K562 (cell line): ENCODE measurements around the gene ZDHHC8. TPM values are rescaled to one million over a fixed set of nuclear protein-coding genes. Genes with fewer than 3 reads are reported as not detected.

Source experiments
- BRF2 ChIP-seq: IDR thresholded peaks from 3 replicates; pipeline ENCODE4 v1.6.1; 2011; ENCODE audit warnings: borderline replicate concordance, mild to moderate bottlenecking; ENCODE audit not compliant: insufficient read length, insufficient read depth
- CXXC5 ChIP-seq: fragments of 250-450 bp; sonication (Bioruptor Pico); IDR thresholded peaks from 2 replicates; pipeline ENCODE4 v1.8.0; 2022; ENCODE audit warnings: inconsistent platforms, mild to moderate bottlenecking, moderate library complexity
- DPF2 ChIP-seq: fragments of 450-650 bp; IDR thresholded peaks from 2 replicates; pipeline ENCODE4 v1.6.1; 2016
- E2F1 ChIP-seq: sonication (generic); formaldehyde crosslinking; IDR thresholded peaks from 2 replicates; pipeline ENCODE4 v1.8.1; 2023; ENCODE audit warnings: mild to moderate bottlenecking, missing genetic modification reagents, moderate library complexity
- ELK1 ChIP-seq: sonication (generic); formaldehyde crosslinking; IDR thresholded peaks from 2 replicates; pipeline ENCODE4 v1.8.1; 2022; ENCODE audit warnings: missing genetic modification reagents
- HMG20A ChIP-seq: fragments of 450-650 bp; formaldehyde crosslinking; conservative IDR thresholded peaks from 2 replicates; pipeline ENCODE4 v1.4.0; 2020; ENCODE audit warnings: mild to moderate bottlenecking, mixed read lengths
- HMG20B ChIP-seq: fragments of 250-450 bp; sonication (Bioruptor Pico); IDR thresholded peaks from 2 replicates; pipeline ENCODE4 v1.5.0; 2021; ENCODE audit warnings: mild to moderate bottlenecking
- KLF10 ChIP-seq: fragments of 250-450 bp; sonication (Bioruptor Pico); IDR thresholded peaks from 2 replicates; pipeline ENCODE4 v1.6.1; 2021; ENCODE audit warnings: matching md5 sums
- MAFF ChIP-seq: IDR thresholded peaks from 2 replicates; pipeline ENCODE4 v1.6.1; 2012; ENCODE audit warnings: low read length, improper control_type of control experiment
- MEIS2 ChIP-seq: fragments of 450-650 bp; IDR thresholded peaks from 2 replicates; pipeline ENCODE4 v1.6.1; 2014; ENCODE audit warnings: mild to moderate bottlenecking; ENCODE audit not compliant: partially characterized antibody
- MIER1 ChIP-seq: fragments of 450-650 bp; IDR thresholded peaks from 2 replicates; pipeline ENCODE4 v1.6.1; 2016; ENCODE audit warnings: antibody characterized with exemption, mild to moderate bottlenecking, low read depth
- NEUROD1 ChIP-seq: fragments of 150-350 bp; IDR thresholded peaks from 2 replicates; pipeline ENCODE4 v1.6.1; 2014; ENCODE audit warnings: borderline replicate concordance, low read length, low read depth; ENCODE audit not compliant: partially characterized antibody
- POLR3G ChIP-seq: IDR thresholded peaks from 2 replicates; pipeline ENCODE4 v1.6.1; 2011; ENCODE audit not compliant: insufficient read length, insufficient replicate concordance; ENCODE audit errors: extremely low read depth
- RBM22 ChIP-seq: fragments of 200-400 bp; formaldehyde crosslinking; IDR thresholded peaks from 2 replicates; pipeline ENCODE4 v1.6.1; 2018; ENCODE audit warnings: low read length, low read depth; ENCODE audit not compliant: poor library complexity, severe bottlenecking
- RUNX1 ChIP-seq: sonication (generic); IDR thresholded peaks from 2 replicates; pipeline ENCODE4 v1.6.1; 2016; ENCODE audit warnings: antibody characterized with exemption, low read depth
- SETDB1 ChIP-seq: IDR thresholded peaks from one replicate; pipeline ENCODE4 v1.6.1; 2012; ENCODE audit warnings: low read length, control low read depth, inconsistent platforms
- SLC30A9 ChIP-seq: fragments of 250-450 bp; sonication (Bioruptor Pico); IDR thresholded peaks from 2 replicates; pipeline ENCODE4 v1.8.0; 2022; ENCODE audit warnings: mild to moderate bottlenecking, moderate library complexity
- SMC3 ChIP-seq: conservative IDR thresholded peaks from 2 replicates; pipeline ENCODE4 v1.6.1; 2011; ENCODE audit warnings: low read depth, low read length, improper control_type of control experiment; ENCODE audit not compliant: insufficient read depth
- SNAPC5 ChIP-seq: fragments of 250-450 bp; sonication (Bioruptor Pico); IDR thresholded peaks from 2 replicates; pipeline ENCODE4 v1.8.0; 2021; ENCODE audit warnings: moderate library complexity, mild to moderate bottlenecking, inconsistent platforms
- SP1 ChIP-seq: sonication (generic); formaldehyde crosslinking; IDR thresholded peaks from 2 replicates; pipeline ENCODE4 v1.8.1; 2022; ENCODE audit warnings: mild to moderate bottlenecking, missing genetic modification reagents
- ZKSCAN3 ChIP-seq: fragments of 250-450 bp; sonication (Bioruptor Pico); IDR thresholded peaks from 2 replicates; pipeline ENCODE4 v1.4.0; 2020
- ZNF280B ChIP-seq: fragments of 250-450 bp; sonication (Bioruptor Pico); IDR thresholded peaks from 2 replicates; pipeline ENCODE4 v1.5.1; 2021; ENCODE audit warnings: mild to moderate bottlenecking
- ZNF324 ChIP-seq: fragments of 250-450 bp; sonication (Bioruptor Pico); IDR thresholded peaks from 2 replicates; pipeline ENCODE4 v1.4.0; 2020; ENCODE audit warnings: mild to moderate bottlenecking
- ZNF354B ChIP-seq: fragments of 250-450 bp; sonication (Bioruptor Pico); IDR thresholded peaks from 2 replicates; pipeline ENCODE4 v1.4.0; 2020
- ZNF589 ChIP-seq: fragments of 200-800 bp; sonication (Bioruptor generic); IDR thresholded peaks from 2 replicates; pipeline ENCODE4 v1.6.1; 2016; ENCODE audit warnings: low read depth, missing genetic modification characterization, missing compliant biosample characterization
- ZSCAN29 ChIP-seq: fragments of 450-650 bp; IDR thresholded peaks from 2 replicates; pipeline ENCODE4 v1.6.1; 2017
- polyA plus RNA-seq, 8 experiments: library from polyadenylated mRNA; depleted of rRNA in 4 of 8; stranded (reverse) in 5 of 8; unstranded in 3 of 8; fragments of >200 nt; fragmentation: Nextera tagmentation in 2 of 8; fragmentation: Illumina TruSeq in 1 of 8; extraction: Ambion mirVana in 2 of 8; extraction: Trizol in 1 of 8; gene quantifications; 2 replicates each; pipeline versions ENCODE4 v1.2.1 to v1.2.3, GENCODE V29; 2011 to 2014; ENCODE audit warnings: inconsistent platforms in 1 of 8, missing spikeins in 1 of 8
- total RNA-seq, 7 experiments: library from RNA; depleted of rRNA in 6 of 7; stranded (reverse); fragments of >200 nt in 6 of 7; fragmentation: Illumina TruSeq in 2 of 7; extraction: Trizol in 2 of 7; gene quantifications; 2 replicates each; pipeline versions ENCODE4 v1.2.1 to v1.2.3, GENCODE V29; 2011 to 2021; ENCODE audit warnings: low replicate concordance in 1 of 7

Gene ZDHHC8
- total and polyA plus RNA-seq, 9 of the 15 experiments (the other 6 are each of a cell fraction or from before 2014, with no cell fraction given) = 0.04 to 109 (median 16.4) TPM

GRCh38 chr22:20131859-20132685 is 468 bp downstream of the ZDHHC8 start (continued):
- no peak for TF ChIP-seq MIER1
- TF ChIP-seq ELK1 = no peak
- TF ChIP-seq ZSCAN29 = no peak
- peak; percentile 21; the same call in 1 of the 2 replicates for TF ChIP-seq DPF2
- TF ChIP-seq RUNX1 = 0 out of 2 replicates have a peak, but pooled peaks have one; percentile 23
- no peak for TF ChIP-seq SNAPC5
- TF ChIP-seq KLF10 (CRISPR knock-in tag) = no peak; the same call in 1 of the 2 replicates
- TF ChIP-seq E2F1 (CRISPR knock-in tag) = no peak; the same call in none of the 2 replicates
- peak; percentile 31 for TF ChIP-seq NEUROD1
- TF ChIP-seq SLC30A9 (CRISPR knock-in tag) = no peak
- no peak for TF ChIP-seq ZNF324 (CRISPR knock-in tag)
- TF ChIP-seq ZNF280B = no peak
- 0 out of 2 replicates have a peak, but pooled peaks have one; percentile 4 for TF ChIP-seq SMC3
- TF ChIP-seq ZNF354B (CRISPR knock-in tag) = no peak
- no peak for TF ChIP-seq MAFF
- no peak for TF ChIP-seq POLR3G
- no peak for TF ChIP-seq ZNF589 (CRISPR knock-in tag)
- TF ChIP-seq MEIS2 = no peak
- TF ChIP-seq ZKSCAN3 (CRISPR knock-in tag) = no peak
- no peak for TF ChIP-seq CXXC5 (CRISPR knock-in tag)
- TF ChIP-seq BRF2 = no peak
- no peak for TF ChIP-seq RBM22
- no peak for TF ChIP-seq SP1 (CRISPR knock-in tag)
- no peak for TF ChIP-seq HMG20A (CRISPR knock-in tag)
- TF ChIP-seq HMG20B (CRISPR knock-in tag) = no peak
- no peak for TF ChIP-seq SETDB1
